Stimulated activated naive B cell treated with anti-CD40 and anti-IgM and Interleukin-4, amounts not matched to agents 10 μg/mL and 1 μg/mL and 100 μg/mL, for 72 hours (primary cell): ENCODE data around the gene SNX24.
A peak's percentile ranks its signal among the peaks of the same experiment; 100 is the strongest.

Experiments used
- ATAC-seq, 2 donors: fragments of 150-1000 bp; cut with Tn5 transposase; replicated peaks; 2 replicates each; pipeline ENCODE4 v1.10.0; 2021; ENCODE audit warnings: moderate library complexity in 1 of 2
- DNase-seq: peaks from one replicate; pipeline ENCODE4 v3.0.0; 2021
- H3K27ac Mint-ChIP-seq: one replicate; pipeline ENCODE4 v1.8.0; 2022; ENCODE audit warnings: mild to moderate bottlenecking, mixed read lengths
- H3K27me3 Mint-ChIP-seq, 2 donors: one replicate each; pipeline ENCODE4 v1.8.0; 2022; ENCODE audit warnings: mixed read lengths in 2 of 2
- H3K36me3 Mint-ChIP-seq, 2 donors: one replicate each; pipeline ENCODE4 v1.8.0; 2022; ENCODE audit warnings: mixed read lengths in 2 of 2, mild to moderate bottlenecking in 1 of 2
- H3K4me1 Mint-ChIP-seq, 2 donors: one replicate each; pipeline ENCODE4 v1.8.0; 2022; ENCODE audit warnings: mixed read lengths in 2 of 2, mild to moderate bottlenecking in 1 of 2
- H3K4me3 Mint-ChIP-seq, 2 donors: one replicate each; pipeline ENCODE4 v1.8.0; 2022; ENCODE audit warnings: mild to moderate bottlenecking in 2 of 2, mixed read lengths in 2 of 2, moderate library complexity in 1 of 2
- H3K9me3 Mint-ChIP-seq, 2 donors: one replicate each; pipeline ENCODE4 v1.8.0; 2022; ENCODE audit warnings: mixed read lengths in 2 of 2, mild to moderate bottlenecking in 1 of 2

The SNX24 gene, protein sequence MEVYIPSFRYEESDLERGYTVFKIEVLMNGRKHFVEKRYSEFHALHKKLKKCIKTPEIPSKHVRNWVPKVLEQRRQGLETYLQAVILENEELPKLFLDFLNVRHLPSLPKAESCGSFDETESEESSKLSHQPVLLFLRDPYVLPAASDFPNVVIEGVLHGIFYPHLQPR

GRCh38 chr5:122845229-122846050, at the start of gene SNX24:
Gene SNX24 (plus strand): TSS chr5:122845613. CDS start chr5:122845634, 21 bp downstream.
- H3K27ac Mint-ChIP-seq, result peak within 1 kb of the TSS; percentile 89
- H3K27me3 Mint-ChIP-seq, result no peaks in the 10 kb centered on the region
- ATAC-seq (peak; percentile 86 to 87), DNase-seq (peak; percentile 68)
- peaks cover 1 to 2% of the 10 kb centered on the region in 2 donors for H3K9me3 Mint-ChIP-seq
- H3K4me3 Mint-ChIP-seq, result peak within 1 kb of the TSS; percentile 85 to 88
- peaks cover 14 to 34% of the 10 kb centered on the region in 2 donors for H3K4me1 Mint-ChIP-seq
- H3K36me3 Mint-ChIP-seq, result peaks cover 5 to 7% of the 10 kb centered on the region in 2 donors

GRCh38 chr5:122805481-122805880, 39.9 kb upstream of the SNX24 start:
- peaks cover 24 to 61% of the 10 kb centered on the region in 2 donors for H3K36me3 Mint-ChIP-seq
- no peak for DNase-seq
- peaks cover 6 to 16% of the 10 kb centered on the region in 2 donors for H3K4me1 Mint-ChIP-seq
- H3K27ac Mint-ChIP-seq, result no peak overlapping the region
- no peak overlapping the region for H3K4me3 Mint-ChIP-seq
- ATAC-seq, result no peak
- H3K9me3 Mint-ChIP-seq, result no peaks in the 10 kb centered on the region
- no peaks in the 10 kb centered on the region for H3K27me3 Mint-ChIP-seq

- DNase-seq, result no peak
- ATAC-seq, result no peak
- Mint-ChIP-seq H3K9me3 (no peaks in the 10 kb centered on the region), H3K27me3 (no peaks in the 10 kb centered on the region), H3K4me3 (no peak overlapping the region), H3K36me3 (peaks cover 16 to 42% of the 10 kb centered on the region in 2 donors), H3K27ac (no peak overlapping the region), H3K4me1 (peaks cover 4 to 11% of the 10 kb centered on the region in 2 donors)
These were observed 35.0 kb upstream of the SNX24 start for GRCh38 chr5:122810405-122810804.

GRCh38 chr5:122815218-122815767, 30.1 kb upstream of the SNX24 start:
- Mint-ChIP-seq H3K4me3 (no peak overlapping the region), H3K27me3 (no peaks in the 10 kb centered on the region), H3K36me3 (peaks cover 11 to 16% of the 10 kb centered on the region in 2 donors), H3K27ac (no peak overlapping the region), H3K4me1 (peaks cover 4 to 6% of the 10 kb centered on the region in 2 donors), H3K9me3 (no peaks in the 10 kb centered on the region)
- ATAC-seq (no peak), DNase-seq (no peak)

DNA sequence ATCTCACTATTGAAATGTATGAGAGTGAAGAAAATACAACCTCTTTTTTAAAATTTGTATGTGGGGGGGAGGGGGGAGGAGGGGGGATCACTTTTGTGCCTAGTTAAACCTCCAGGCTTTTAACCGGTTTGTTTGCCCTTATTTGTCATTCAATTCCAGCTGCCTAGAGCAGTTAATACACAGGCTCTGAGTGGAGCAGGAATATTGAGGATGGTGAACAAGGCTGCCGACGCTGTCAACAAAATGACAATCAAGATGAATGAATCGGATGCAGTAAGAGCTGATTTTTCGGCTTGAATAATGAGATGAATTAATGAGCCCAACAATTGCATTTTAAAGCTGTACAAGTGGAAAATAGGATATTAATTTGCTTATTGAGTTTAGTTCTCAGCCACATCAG, 28.7 kb upstream of the SNX24 start:
- Mint-ChIP-seq H3K4me3 (no peak overlapping the region), H3K9me3 (no peaks in the 10 kb centered on the region), H3K27me3 (no peaks in the 10 kb centered on the region), H3K4me1 (peaks cover 4 to 6% of the 10 kb centered on the region in 2 donors), H3K27ac (no peak overlapping the region), H3K36me3 (peaks cover 7 to 19% of the 10 kb centered on the region in 2 donors)
- ATAC-seq, result no peak
- DNase-seq, result no peak

DNA sequence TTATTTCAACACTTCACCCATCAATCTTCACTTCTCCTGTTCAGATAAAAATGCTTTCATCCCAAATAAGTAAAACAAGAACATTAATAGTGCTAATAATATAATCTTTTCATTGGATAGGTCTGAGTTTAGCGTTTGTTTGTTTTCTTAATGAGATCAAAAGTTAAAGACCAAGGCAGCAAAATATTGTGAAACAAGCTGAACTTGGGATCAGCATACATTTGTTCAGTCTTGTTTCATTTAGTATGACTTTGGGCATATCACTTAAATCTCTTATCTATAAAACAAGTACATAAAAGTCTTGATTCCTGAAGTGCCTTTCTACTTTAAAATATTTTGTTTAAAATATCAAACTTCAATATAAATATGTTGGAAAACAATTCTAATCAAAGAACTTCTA, 13.4 kb upstream of the SNX24 start:
- peak overlapping the region; percentile 9 for H3K27ac Mint-ChIP-seq
- DNase-seq (no peak), ATAC-seq (no peak)
- H3K36me3 Mint-ChIP-seq, result peaks cover 2 to 16% of the 10 kb centered on the region in 2 donors
- H3K9me3 Mint-ChIP-seq, result no peaks in the 10 kb centered on the region
- H3K4me3 Mint-ChIP-seq, result no peak overlapping the region
- H3K27me3 Mint-ChIP-seq, result no peaks in the 10 kb centered on the region
- H3K4me1 Mint-ChIP-seq, result no peaks in the 10 kb centered on the region

GRCh38 chr5:122835681-122836080, 9.7 kb upstream of the SNX24 start:
- H3K4me1 Mint-ChIP-seq, result peaks cover 4 to 9% of the 10 kb centered on the region in 2 donors
- H3K36me3 Mint-ChIP-seq, result peaks cover 8 to 14% of the 10 kb centered on the region in 2 donors
- H3K9me3 Mint-ChIP-seq, result peaks cover 1 to 5% of the 10 kb centered on the region in 2 donors
- ATAC-seq, result peak in 1 of 2 donors; percentile 43
- no peak overlapping the region for H3K27ac Mint-ChIP-seq
- DNase-seq, result no peak
- no peak overlapping the region for H3K4me3 Mint-ChIP-seq
- no peaks in the 10 kb centered on the region for H3K27me3 Mint-ChIP-seq

- no peak overlapping the region for H3K27ac Mint-ChIP-seq
- peaks cover 4 to 13% of the 10 kb centered on the region in 2 donors for H3K4me1 Mint-ChIP-seq
- peaks cover 8 to 11% of the 10 kb centered on the region in 2 donors for H3K36me3 Mint-ChIP-seq
- DNase-seq (no peak), ATAC-seq (no peak)
- no peak overlapping the region for H3K4me3 Mint-ChIP-seq
- peaks cover 1 to 5% of the 10 kb centered on the region in 2 donors for H3K9me3 Mint-ChIP-seq
- no peaks in the 10 kb centered on the region for H3K27me3 Mint-ChIP-seq
These were observed 8.5 kb upstream of the SNX24 start for GRCh38 chr5:122836947-122837346.

DNA sequence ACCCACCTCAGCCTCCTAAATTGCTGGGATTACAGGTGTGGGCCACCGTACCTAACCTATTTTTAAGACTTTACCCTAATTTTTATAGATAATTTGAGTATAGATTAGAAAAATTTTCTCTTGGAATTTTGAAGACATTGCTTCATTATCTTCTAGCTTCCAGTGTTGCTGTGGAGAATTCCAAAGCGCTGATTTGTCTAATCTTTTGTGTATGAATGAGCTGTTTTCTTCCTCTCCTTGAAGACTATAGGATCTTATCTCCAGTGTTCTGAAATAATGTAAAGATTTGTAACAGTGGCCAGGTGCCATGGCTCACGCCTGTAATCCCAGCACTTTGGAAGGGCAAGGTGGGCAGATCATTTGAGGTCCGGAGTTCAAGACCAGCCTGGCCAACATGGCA, 5.7 kb upstream of the SNX24 start:
- no peak for DNase-seq
- Mint-ChIP-seq H3K27me3 (no peaks in the 10 kb centered on the region), H3K9me3 (peaks cover 1 to 5% of the 10 kb centered on the region in 2 donors), H3K4me1 (peaks cover 8 to 21% of the 10 kb centered on the region in 2 donors), H3K36me3 (peaks cover 10 to 11% of the 10 kb centered on the region in 2 donors), H3K27ac (no peak overlapping the region), H3K4me3 (no peak overlapping the region)
- ATAC-seq, result no peak

DNA sequence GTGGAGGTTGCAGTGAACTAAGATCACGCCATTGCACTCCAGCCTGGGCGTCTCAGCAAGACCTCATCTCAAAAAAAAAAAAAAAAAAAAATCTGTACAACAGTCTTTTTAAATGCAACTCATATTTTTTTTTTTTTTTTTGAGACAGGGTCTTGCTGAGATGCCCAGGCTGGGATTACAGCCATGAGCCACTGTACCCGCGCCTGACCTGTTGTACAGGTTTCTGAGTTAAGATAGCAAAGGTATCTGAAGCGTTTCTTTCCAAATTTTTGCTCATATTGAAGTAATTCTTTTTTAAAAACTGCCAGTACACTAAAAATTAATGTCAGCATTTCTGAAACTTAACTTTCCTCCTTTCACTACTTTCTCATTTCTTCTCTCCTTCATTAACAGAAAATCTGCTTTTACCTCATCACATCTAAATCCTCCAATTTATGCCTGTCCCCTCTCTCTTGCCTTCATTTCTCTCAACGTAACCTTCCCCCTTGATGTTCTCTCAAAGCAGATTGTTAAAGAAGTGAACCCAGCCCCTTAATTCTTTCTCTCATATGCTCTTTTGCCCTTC, 3.3 kb upstream of the SNX24 start:
- no peak for ATAC-seq
- Mint-ChIP-seq H3K4me1 (peaks cover 13 to 29% of the 10 kb centered on the region in 2 donors), H3K9me3 (peaks cover 1 to 5% of the 10 kb centered on the region in 2 donors), H3K36me3 (peaks cover 10 to 11% of the 10 kb centered on the region in 2 donors), H3K27ac (no peak overlapping the region), H3K27me3 (no peaks in the 10 kb centered on the region), H3K4me3 (no peak overlapping the region)
- DNase-seq, result no peak

DNA sequence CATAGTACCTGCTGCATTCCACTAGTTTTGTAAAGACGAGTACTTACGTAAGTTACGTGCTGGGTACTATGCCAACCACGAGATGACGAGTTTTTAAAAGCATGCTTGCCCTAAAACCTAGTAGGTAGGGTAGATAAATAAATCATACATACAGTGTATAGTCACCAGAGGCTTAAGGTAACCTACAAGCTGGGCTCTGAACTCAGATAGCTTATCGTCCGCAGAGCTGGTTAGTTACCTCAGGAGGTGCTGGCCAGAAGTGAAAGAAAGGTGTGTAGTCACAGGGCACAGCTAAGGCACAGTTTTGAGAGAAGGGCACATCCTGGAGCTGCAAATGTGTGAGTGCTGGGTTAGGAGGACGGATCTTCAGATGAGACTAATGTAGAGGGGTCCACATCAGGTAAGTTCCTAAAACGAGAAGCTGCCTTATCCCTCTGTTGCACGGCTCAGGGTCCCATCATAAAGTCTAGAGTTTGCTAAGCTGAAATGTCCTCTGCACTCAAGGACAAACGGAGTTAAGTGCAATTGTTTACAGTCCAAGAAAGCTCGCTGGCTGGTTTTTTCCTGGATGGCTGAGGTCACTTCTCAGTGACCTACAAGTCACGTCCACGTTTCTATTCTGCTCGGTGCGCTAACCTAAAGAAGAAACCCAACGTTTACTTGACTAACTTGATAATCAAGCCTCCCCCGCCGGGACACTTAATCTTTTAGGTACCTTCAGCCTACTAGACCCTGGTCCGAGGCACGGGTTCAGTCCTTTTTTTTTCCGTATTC, 1.1 kb upstream of the SNX24 start:
- H3K4me1 Mint-ChIP-seq, result peaks cover 13 to 33% of the 10 kb centered on the region in 2 donors
- peak overlapping the region; percentile 85 to 88 for H3K4me3 Mint-ChIP-seq
- peaks cover 1 to 5% of the 10 kb centered on the region in 2 donors for H3K9me3 Mint-ChIP-seq
- H3K27ac Mint-ChIP-seq, result peak overlapping the region; percentile 89
- no peaks in the 10 kb centered on the region for H3K27me3 Mint-ChIP-seq
- ATAC-seq, result no peak
- no peak for DNase-seq
- H3K36me3 Mint-ChIP-seq, result peaks cover 7 to 10% of the 10 kb centered on the region in 2 donors

- peaks cover 1 to 5% of the 10 kb centered on the region in 2 donors for H3K9me3 Mint-ChIP-seq
- H3K27ac Mint-ChIP-seq, result peak overlapping the region; percentile 89
- peaks cover 16 to 38% of the 10 kb centered on the region in 2 donors for H3K4me1 Mint-ChIP-seq
- DNase-seq, result peak; percentile 5
- ATAC-seq, result peak; percentile 35 to 41
- H3K36me3 Mint-ChIP-seq, result peaks cover 7 to 10% of the 10 kb centered on the region in 2 donors
- H3K27me3 Mint-ChIP-seq, result no peaks in the 10 kb centered on the region
- peak overlapping the region; percentile 85 to 88 for H3K4me3 Mint-ChIP-seq
These were observed 544 bp upstream of the SNX24 start for GRCh38 chr5:122844910-122845228.

GRCh38 chr5:122846051-122846550, 688 bp downstream of the SNX24 start:
- peaks cover 3 to 4% of the 10 kb centered on the region in 2 donors for H3K36me3 Mint-ChIP-seq
- peak overlapping the region; percentile 83 for H3K4me3 Mint-ChIP-seq
- peaks cover 11 to 27% of the 10 kb centered on the region in 2 donors for H3K4me1 Mint-ChIP-seq
- no peaks in the 10 kb centered on the region for H3K27me3 Mint-ChIP-seq
- DNase-seq (no peak), ATAC-seq (no peak)
- H3K27ac Mint-ChIP-seq, result peak overlapping the region; percentile 79
- no peaks in the 10 kb centered on the region for H3K9me3 Mint-ChIP-seq

- Mint-ChIP-seq H3K4me3 (no peak overlapping the region), H3K27me3 (no peaks in the 10 kb centered on the region), H3K9me3 (no peaks in the 10 kb centered on the region), H3K27ac (no peak overlapping the region), H3K36me3 (peaks cover 0 to 2% of the 10 kb centered on the region in 2 donors), H3K4me1 (peaks cover 11 to 27% of the 10 kb centered on the region in 2 donors)
- no peak for ATAC-seq
- no peak for DNase-seq
These were observed 2.3 kb downstream of the SNX24 start for GRCh38 chr5:122847687-122848081.
